ENCODE results near the gene PNPLA7. TPM values are rescaled to one million over a fixed set of nuclear protein-coding genes. Genes with fewer than 3 reads are reported as not detected.

Gene PNPLA7
- total and polyA plus RNA-seq, 7 donors, result 1.2 to 22.3 (median 7.7) TPM

- peak; percentile 12 to 38 for DNase-seq
- WGBS, 3 donors, result 68 to 78% (median 70%) methylated on average over 21 of the region's 21 CpGs
- Histone ChIP-seq H3K27ac (no peak overlapping the region), H3K4me1 (peaks cover 3% of the 10 kb centered on the region), H3K4me3 (no peak overlapping the region), H3K9me3 (no peaks in the 10 kb centered on the region), H3K36me3 (ENCODE audit: insufficient read depth in 1 of 2, low read depth in 1 of 2) (peaks cover 0 to 18% of the 10 kb centered on the region in 2 donors), H3K27me3 (ENCODE audit: insufficient read depth in 3 of 3, low read length in 2 of 3) (peaks cover 0 to 15% (median 0%) of the 10 kb centered on the region in 3 donors)
- TF ChIP-seq CTCF (IDR thresholded peaks at IDR 0.05), result no peak
- ATAC-seq, result no peak
- intact Hi-C loops (cut with DNase I), result no loop called here
Measured at GRCh38 chr9:137446851-137447471, 103.2 kb downstream of the PNPLA7 start.

- peak; percentile 8 to 26 (median 24) for ATAC-seq
- DNase-seq, result peak; percentile 14 to 52
Measured at GRCh38 chr9:137445930-137446431, 104.2 kb downstream of the PNPLA7 start.

GRCh38 chr9:137445275-137445807 lies 104.9 kb downstream of the PNPLA7 start:
- peaks cover 0 to 21% (median 5%) of the 10 kb centered on the region in 3 donors for H3K27me3 ChIP-seq (ENCODE audit: insufficient read depth in 3 of 3, low read length in 2 of 3)
- intact Hi-C loops (cut with DNase I), result no loop called here
- peak; percentile 71 for TF ChIP-seq CTCF (IDR thresholded peaks at IDR 0.05)
- H3K4me3 ChIP-seq, result no peak overlapping the region
- H3K4me1 ChIP-seq, result peaks cover 3% of the 10 kb centered on the region
- no peak overlapping the region for H3K27ac ChIP-seq
- peak; percentile 81 to 87 for DNase-seq
- ATAC-seq, result peak; percentile 78 to 91 (median 82)
- H3K9me3 ChIP-seq, result no peaks in the 10 kb centered on the region
- peaks cover 0 to 18% of the 10 kb centered on the region in 2 donors for H3K36me3 ChIP-seq (ENCODE audit: insufficient read depth in 1 of 2, low read depth in 1 of 2)
- WGBS, 3 donors, result 14 to 21% (median 15%) methylated on average over 14 of the region's 14 CpGs

More at GRCh38 chr9:137445930-137446431, 104.2 kb downstream of the PNPLA7 start:
- no peak for TF ChIP-seq CTCF (IDR thresholded peaks at IDR 0.05)
- intact Hi-C loops (cut with DNase I), result no loop called here
- H3K4me3 ChIP-seq, result no peak overlapping the region
- no peak overlapping the region for H3K27ac ChIP-seq
- peaks cover 3% of the 10 kb centered on the region for H3K4me1 ChIP-seq
- 37 to 47% (median 40%) methylated on average over 19 of the region's 19 CpGs for WGBS, 3 donors
- no peaks in the 10 kb centered on the region for H3K9me3 ChIP-seq
- peaks cover 0 to 21% (median 5%) of the 10 kb centered on the region in 3 donors for H3K27me3 ChIP-seq (ENCODE audit: insufficient read depth in 3 of 3, low read length in 2 of 3)
- peaks cover 0 to 18% of the 10 kb centered on the region in 2 donors for H3K36me3 ChIP-seq (ENCODE audit: insufficient read depth in 1 of 2, low read depth in 1 of 2)

GRCh38 chr9:137444106-137444790 lies 106.0 kb downstream of the PNPLA7 start:
- 84 to 89% (median 89%) methylated on average over 14 of the region's 14 CpGs for WGBS, 3 donors
- DNase-seq, result peak; percentile 4 to 9
- intact Hi-C loops (cut with DNase I), result no loop called here

More at GRCh38 chr9:137444106-137444790, 106.0 kb downstream of the PNPLA7 start:
- H3K27ac ChIP-seq, result no peak overlapping the region
- no peak overlapping the region for H3K4me3 ChIP-seq
- peaks cover 0 to 10% of the 10 kb centered on the region in 2 donors for H3K36me3 ChIP-seq (ENCODE audit: insufficient read depth in 1 of 2, low read depth in 1 of 2)
- H3K4me1 ChIP-seq, result peaks cover 3% of the 10 kb centered on the region
- ATAC-seq, result no peak
- H3K9me3 ChIP-seq, result no peaks in the 10 kb centered on the region
- no peak for TF ChIP-seq CTCF (IDR thresholded peaks at IDR 0.05)
- H3K27me3 ChIP-seq (ENCODE audit: insufficient read depth in 3 of 3, low read length in 2 of 3), result peaks cover 0 to 25% (median 5%) of the 10 kb centered on the region in 3 donors

All from psoas muscle (tissue), 8 donors.